Heart right ventricle (tissue), 16 donors: Measurements from ENCODE around the gene SLC15A4. TPM values are rescaled to one million over a fixed set of nuclear protein-coding genes. Genes with fewer than 3 reads are reported as not detected.
A peak's percentile ranks its signal among the peaks of the same experiment; 100 is the strongest.

ENCODE experiments used
- ATAC-seq, 8 donors: fragments of 200-7000 bp; cut with Tn5 transposase; one replicate each; pipeline ENCODE4 v1.9.1; 2020; ENCODE audit warnings: mild to moderate bottlenecking in 8 of 8, moderate library complexity in 8 of 8, moderate number of reproducible peaks in 1 of 8
- DNase-seq, 2 donors: peaks; one replicate each; pipeline ENCODE4 v3.0.0-alpha.2; 2020
- H3K27ac ChIP-seq, 10 donors: fragments of 200-600 bp; sonication (generic) in 2 of 10; one replicate each; pipeline versions ENCODE4 v1.5.0 to v1.8.0; 2020 to 2022; ENCODE audit warnings: mild to moderate bottlenecking in 3 of 10
- H3K27me3 ChIP-seq, 7 donors: fragments of 200-600 bp; one replicate each; pipeline ENCODE4 v1.8.0; 2021 to 2022; ENCODE audit warnings: mild to moderate bottlenecking in 2 of 7
- H3K36me3 ChIP-seq, 9 donors: fragments of 200-600 bp; sonication (generic) in 1 of 9; one replicate each; pipeline versions ENCODE4 v1.5.0 to v1.8.0; 2020 to 2022; ENCODE audit warnings: mild to moderate bottlenecking in 2 of 9
- H3K4me1 ChIP-seq, 9 donors: fragments of 200-600 bp; sonication (generic) in 1 of 9; one replicate each; pipeline versions ENCODE4 v1.5.0 to v1.8.0; 2020 to 2022; ENCODE audit warnings: mild to moderate bottlenecking in 4 of 9
- H3K4me3 ChIP-seq, 10 donors: fragments of 200-600 bp; sonication (generic) in 2 of 10; one replicate each; pipeline versions ENCODE4 v1.5.0 to v1.8.0; 2020 to 2022; ENCODE audit warnings: mild to moderate bottlenecking in 7 of 10, moderate library complexity in 2 of 10
- H3K9me3 ChIP-seq, 11 donors: fragments of 200-600 bp in 10 of 11; sonication (generic) in 2 of 11; one replicate each; pipeline versions ENCODE4 v1.5.0 to v1.8.0; 2013 to 2022; ENCODE audit warnings: mild to moderate bottlenecking in 2 of 11, control low read depth in 1 of 11, moderate library complexity in 1 of 11
- CTCF ChIP-seq, 9 donors: fragments of 200-600 bp; sonication (generic) in 2 of 9; IDR thresholded peaks; one replicate each; pipeline versions ENCODE4 v1.5.0 to v1.8.0; 2021 to 2022; ENCODE audit warnings: antibody characterized with exemption in 9 of 9, mild to moderate bottlenecking in 5 of 9, moderate library complexity in 1 of 9
- WGBS, 2 donors: extraction: QIAGEN DNeasy Blood & Tissue Kit; methylation state at CpG; one replicate each; pipeline ENCODE4 v1.1.7; 2013; ENCODE audit warnings: inconsistent platforms in 1 of 2; 5-methylcytosine and 5-hydroxymethylcytosine counted together
- intact Hi-C, 10 donors: fragments of 100-400 bp; cut with DNase I; formaldehyde crosslinking; loops; one replicate each; pipeline versions ENCODE4 v1.11.1 to v1.14.2; 2022
- polyA plus RNA-seq, 2 donors: library from polyadenylated mRNA; stranded (reverse); fragments of 200-250 nt; gene quantifications; one replicate each; pipeline ENCODE4 v1.2.3, GENCODE V29; 2013
- total RNA-seq, 10 donors: library from RNA; stranded (reverse); fragmentation: NEBNext Ultra II Directional in 3 of 10; extraction: Animal tissue kit (Norgen Biotek cat#: 25700) in 3 of 10; gene quantifications; one replicate each; pipeline versions ENCODE4 v1.2.1 to v1.2.4, GENCODE V29; 2021 to 2023
- donor health status: Arrhythmogenic right ventricular cardiomyopathy.
- donor health status: ischemic (EF 13 %, LVEDD 7.1; RV severe dilation, severe dysfunction).
- donor health status: healthy with polysubstance abuse.
- donor health status: DM: no; HTN: yes; CAD: no.
- donor health status: DM: no; HTN: no; CAD: no.
- donor health status: ischemic (EF 25% LVEDD 6.9; RV normal size, moderate dysfunction).
- donor health status: ischemic (EF 25% LVEDD 5.7; RV mildly dilated, moderate dysfunction).
- donor health status: healthy.
- donor health status: DM: yes; HTN: yes; CAD: no.
- donor health status: Ischemic cardiomyopathy.
- donor health status: ischemic (EF 35%, LVEDD 5.7; RV mildly dilated, moderate dysfunction).
- donor health status: nonischemic (EF 11% LVEDD 7.7; RV severe dilation, severe dysfunction).
- donor health status: DM: yes; HTN: yes; CAD: no.
- donor health status: PGD.
- donor health status: ischemic (EF 29% LVEDD 5.4; RV normal size, mild dysfunction).
- donor health status: nonischemic (EF 23%, LVEDD 6.1; RV moderate dilation, normal function).

Gene SLC15A4
- total and polyA plus RNA-seq, 12 donors: 14.3 to 23.7 (median 15.5) TPM

GRCh38 chr12:128830505-128830893 lies 6.7 kb upstream of the SLC15A4 start:
- 76 to 83% methylated on average over 7 of the region's 7 CpGs for WGBS, 2 donors
- ATAC-seq (no peak), DNase-seq (no peak)
- H3K4me3 ChIP-seq: peak overlapping the region in 1 of 10 donors; percentile 12
- intact Hi-C loops: no loop called here
- peak overlapping the region in 1 of 10 donors; percentile 79 for H3K27ac ChIP-seq
- H3K4me1 ChIP-seq: peaks cover 0 to 24% (median 0%) of the 10 kb centered on the region in 9 donors
- TF ChIP-seq CTCF (IDR thresholded peaks at IDR 0.05): no peak
- H3K9me3 ChIP-seq: peaks cover 0 to 9% (median 0%) of the 10 kb centered on the region in 11 donors
- no peaks in the 10 kb centered on the region for H3K36me3 ChIP-seq
- H3K27me3 ChIP-seq: no peaks in the 10 kb centered on the region

- H3K9me3 ChIP-seq: peaks cover 0 to 9% (median 0%) of the 10 kb centered on the region in 11 donors
- DNase-seq: no peak
- TF ChIP-seq CTCF (IDR thresholded peaks at IDR 0.05): no peak
- peaks cover 0 to 24% (median 0%) of the 10 kb centered on the region in 9 donors for H3K4me1 ChIP-seq
- no peaks in the 10 kb centered on the region for H3K36me3 ChIP-seq
- H3K27me3 ChIP-seq: no peaks in the 10 kb centered on the region
- intact Hi-C loops: no loop called here
- peak in 3 of 8 donors; percentile 29 to 48 (median 42) for ATAC-seq
- H3K4me3 ChIP-seq: peak overlapping the region in 1 of 10 donors; percentile 12
- H3K27ac ChIP-seq: peak overlapping the region in 1 of 10 donors; percentile 79
- 71 to 75% methylated on average over 8 of the region's 8 CpGs for WGBS, 2 donors
These were observed 6.2 kb upstream of the SLC15A4 start for GRCh38 chr12:128829861-128830504.

GRCh38 chr12:128827724-128828123 lies 4.0 kb upstream of the SLC15A4 start:
- no peak for ATAC-seq
- no peak for DNase-seq
- no peaks in the 10 kb centered on the region for H3K27me3 ChIP-seq
- WGBS, 2 donors: 89 to 93% methylated on average over 2 of the region's 2 CpGs
- intact Hi-C loops: no loop called here
- no peak for TF ChIP-seq CTCF (IDR thresholded peaks at IDR 0.05)
- peaks cover 0 to 37% (median 11%) of the 10 kb centered on the region in 9 donors for H3K4me1 ChIP-seq
- H3K27ac ChIP-seq: no peak overlapping the region
- peaks cover 0 to 9% (median 0%) of the 10 kb centered on the region in 11 donors for H3K9me3 ChIP-seq
- H3K36me3 ChIP-seq: no peaks in the 10 kb centered on the region
- H3K4me3 ChIP-seq: no peak overlapping the region

GRCh38 chr12:128825835-128826234 lies 2.1 kb upstream of the SLC15A4 start:
- Histone ChIP-seq H3K27ac (no peak overlapping the region), H3K27me3 (no peaks in the 10 kb centered on the region), H3K4me3 (no peak overlapping the region), H3K4me1 (peaks cover 3 to 51% (median 30%) of the 10 kb centered on the region in 9 donors), H3K36me3 (peaks cover 0 to 5% (median 0%) of the 10 kb centered on the region in 9 donors), H3K9me3 (peaks cover 0 to 9% (median 0%) of the 10 kb centered on the region in 11 donors)
- 80 to 82% methylated on average over 4 of the region's 4 CpGs for WGBS, 2 donors
- TF ChIP-seq CTCF (IDR thresholded peaks at IDR 0.05): no peak
- no peak for ATAC-seq
- intact Hi-C loops: no loop called here
- no peak for DNase-seq
